GM12878 (cell line): ENCODE measurements around the gene GJA4. TPM values are rescaled to one million over a fixed set of nuclear protein-coding genes. Genes with fewer than 3 reads are reported as not detected.

Source experiments
- ATAC-seq: fragments of 200-7000 bp; cut with Tn5 transposase; 3 replicates; pipeline ENCODE4 v1.9.1; 2020; ENCODE audit warnings: mild to moderate bottlenecking, moderate library complexity
- BruUV-seq: library from RNA; stranded (reverse); fragments of 400-500 nt; replicated peaks from 2 replicates; lab custom pipeline; 2021; lab: Mats Ljungman, UMichigan
- CTCF ChIA-PET: fragments of 300-600 bp; sonication (Branson Sonifier 250); formaldehyde crosslinking; extraction: SDS; loops from one replicate; lab custom pipeline; 2021; ENCODE audit warnings: inconsistent platforms; lab: Yijun Ruan, JAX
- POLR2A ChIA-PET: fragments of 350-600 bp; formaldehyde crosslinking; extraction: SDS; loops from one replicate; lab custom pipeline; 2021; ENCODE audit warnings: inconsistent platforms; lab: Charles Lee
- RAD21 ChIA-PET: fragments of 300-600 bp; sonication (Branson Sonifier 250); formaldehyde crosslinking; loops from one replicate; lab custom pipeline; 2023; ENCODE audit warnings: antibody characterized with exemption; ENCODE audit not compliant: unreplicated experiment; lab: Charles Lee
- SMC1A ChIA-PET: fragments of 300-600 bp; sonication (Branson Sonifier 250); formaldehyde crosslinking; loops from one replicate; lab custom pipeline; 2023; ENCODE audit not compliant: unreplicated experiment, uncharacterized antibody; lab: Charles Lee
- DNase-seq: peaks from one replicate; pipeline ENCODE4 v3.0.0-alpha.2; 2011; ENCODE audit warnings: low read depth, low spot score
- FAIRE-seq: peaks from 3 replicates; lab custom pipeline; 2011; peaks lifted over from hg19 to GRCh38; lab: Jason Lieb, UNC
- H2AFZ ChIP-seq: 2 replicates; pipeline ENCODE4 v1.6.0; 2011; ENCODE audit warnings: low read depth, low read length, control low read depth; ENCODE audit not compliant: control insufficient read depth
- H3K27ac ChIP-seq: 2 replicates; pipeline ENCODE4 v1.5.1; 2011; ENCODE audit warnings: control low read depth; ENCODE audit not compliant: control insufficient read depth, insufficient read depth
- H3K27me3 ChIP-seq, 2 experiments: replicated peaks in 1 of 2; 2 replicates each; pipeline versions ENCODE4 v1.6.0 to v1.6.1; 2011; ENCODE audit warnings: low read length in 1 of 2; ENCODE audit not compliant: control insufficient read depth in 2 of 2, insufficient read depth in 2 of 2
- H3K36me3 ChIP-seq, 2 experiments: 2 replicates each; pipeline ENCODE4 v1.5.1; 2011; ENCODE audit warnings: low read length in 1 of 2; ENCODE audit not compliant: control insufficient read depth in 2 of 2, insufficient read depth in 2 of 2
- H3K4me1 ChIP-seq: 2 replicates; pipeline ENCODE4 v1.6.1; 2011; ENCODE audit warnings: mild to moderate bottlenecking, low read length, moderate library complexity, mixed read lengths; ENCODE audit not compliant: control insufficient read depth, insufficient read depth
- H3K4me2 ChIP-seq: 2 replicates; pipeline ENCODE4 v1.6.0; 2011; ENCODE audit warnings: control low read depth; ENCODE audit not compliant: control insufficient read depth, insufficient read depth
- H3K4me3 ChIP-seq: fragments of 200-600 bp; sonication (generic); 2 replicates; pipeline ENCODE4 v1.5.1; 2016
- H3K79me2 ChIP-seq: 2 replicates; pipeline ENCODE4 v1.6.0; 2011; ENCODE audit warnings: low read length; ENCODE audit not compliant: control insufficient read depth, insufficient read depth
- H3K9ac ChIP-seq: 2 replicates; pipeline ENCODE4 v1.8.0; 2011; ENCODE audit warnings: low read length, control low read depth, mixed read lengths; ENCODE audit not compliant: control insufficient read depth, insufficient read depth
- H3K9me3 ChIP-seq: replicated peaks from 3 replicates; pipeline ENCODE4 v1.5.1; 2011; ENCODE audit warnings: mild to moderate bottlenecking, low read length; ENCODE audit not compliant: control insufficient read depth, insufficient read depth
- H4K20me1 ChIP-seq: 2 replicates; pipeline ENCODE4 v1.6.0; 2011; ENCODE audit not compliant: control insufficient read depth, insufficient read depth
- CHD4 ChIP-seq: fragments of 200-600 bp; sonication (generic); IDR thresholded peaks from 2 replicates; pipeline ENCODE4 v1.6.1; 2016; ENCODE audit warnings: mild to moderate bottlenecking
- IKZF2 ChIP-seq, 2 experiments: fragments of 450-650 bp; IDR thresholded peaks; 2 replicates each; pipeline ENCODE4 v1.6.1; 2017; ENCODE audit warnings: mild to moderate bottlenecking in 2 of 2, moderate library complexity in 2 of 2
- RAD21 ChIP-seq: IDR thresholded peaks from 2 replicates; pipeline ENCODE4 v1.6.1; 2011; ENCODE audit warnings: mild to moderate bottlenecking, low read depth, low read length, moderate library complexity; ENCODE audit not compliant: insufficient read depth
- RB1 ChIP-seq: fragments of 450-650 bp; formaldehyde crosslinking; IDR thresholded peaks from 2 replicates; pipeline ENCODE4 v1.6.1; 2017; ENCODE audit warnings: mild to moderate bottlenecking, borderline replicate concordance
- RELA ChIP-seq: fragments of 450-650 bp; IDR thresholded peaks from 2 replicates; pipeline ENCODE4 v1.8.0; 2014; ENCODE audit warnings: borderline replicate concordance; ENCODE audit not compliant: partially characterized antibody
- SUPT20H ChIP-seq: IDR thresholded peaks from 2 replicates; pipeline ENCODE4 v1.6.1; 2011; ENCODE audit warnings: low read depth, mild to moderate bottlenecking, low read length, moderate library complexity, borderline replicate concordance; ENCODE audit not compliant: control insufficient read depth
- ZNF274 ChIP-seq: IDR thresholded peaks from one replicate; pipeline ENCODE4 v1.8.0; 2011; ENCODE audit not compliant: insufficient read length, insufficient read depth
- WGBS: methylation state at CpG from one replicate; pipeline ENCODE4 v1.1.6; 2016; ENCODE audit warnings: low lambda C conversion rate; ENCODE audit not compliant: insufficient replicate concordance, insufficient coverage; ENCODE audit errors: missing lambda C conversion rate; 5-methylcytosine and 5-hydroxymethylcytosine counted together
- in situ Hi-C: fragments of 300-500 bp; cut with MboI; formaldehyde crosslinking; loops from 9 replicates; pipeline ENCODE4 v1.14.3; 2018; ENCODE audit warnings: mixed read lengths
- intact Hi-C: fragments of 100-400 bp; cut with micrococcal nuclease; formaldehyde crosslinking; loops from one replicate; pipeline ENCODE4 v1.14.2; 2022; ENCODE audit not compliant: unreplicated experiment
- polyA plus RNA-seq, 11 experiments: library from polyadenylated mRNA; depleted of rRNA in 4 of 11; unstranded in 6 of 11; stranded (reverse) in 5 of 11; fragments of >200 nt; fragmentation: Nextera tagmentation in 4 of 11; fragmentation: Illumina TruSeq in 1 of 11; extraction: Ambion mirVana in 4 of 11; extraction: Trizol in 1 of 11; gene quantifications; 1 replicate in 1 of 11; 2 replicates in 10 of 11; pipeline versions ENCODE4 v1.2.1 to v1.2.3, GENCODE V29; 2011 to 2016; ENCODE audit warnings: inconsistent platforms in 2 of 11, missing spikeins in 2 of 11, low read depth in 1 of 11
- total RNA-seq, 4 experiments: library from RNA; depleted of rRNA in 3 of 4; stranded (reverse); fragments of >200 nt in 3 of 4; fragmentation: Illumina TruSeq in 1 of 4; extraction: Trizol in 1 of 4; gene quantifications; 2 replicates each; pipeline versions ENCODE4 v1.2.1 to v1.2.3, GENCODE V29; 2013 to 2021
- TF ChIP-seq, protein P1 (sequence below): fragments of 150-350 bp; IDR thresholded peaks from 2 replicates; pipeline ENCODE4 v1.6.1; 2014; ENCODE audit warnings: mild to moderate bottlenecking, low read depth, low read length
- TF ChIP-seq, protein P2 (sequence below): IDR thresholded peaks from 2 replicates; pipeline ENCODE4 v1.6.1; 2012; ENCODE audit warnings: low read depth, low read length, improper control_type of control experiment

The GJA4 gene
- total and polyA plus RNA-seq, 10 of the 15 experiments (the other 5 are each of a cell fraction or from before 2014, with no cell fraction given): 0.09 to 0.18 TPM; not detected in 8

- TF ChIP-seq IKZF2 (IDR thresholded peaks at IDR 0.05) (no peak), RELA (no peak), RB1 (no peak), SUPT20H (no peak), ZNF274 (no peak), CHD4 (no peak), RAD21 (no peak)
- TF ChIP-seq, protein P1, sequence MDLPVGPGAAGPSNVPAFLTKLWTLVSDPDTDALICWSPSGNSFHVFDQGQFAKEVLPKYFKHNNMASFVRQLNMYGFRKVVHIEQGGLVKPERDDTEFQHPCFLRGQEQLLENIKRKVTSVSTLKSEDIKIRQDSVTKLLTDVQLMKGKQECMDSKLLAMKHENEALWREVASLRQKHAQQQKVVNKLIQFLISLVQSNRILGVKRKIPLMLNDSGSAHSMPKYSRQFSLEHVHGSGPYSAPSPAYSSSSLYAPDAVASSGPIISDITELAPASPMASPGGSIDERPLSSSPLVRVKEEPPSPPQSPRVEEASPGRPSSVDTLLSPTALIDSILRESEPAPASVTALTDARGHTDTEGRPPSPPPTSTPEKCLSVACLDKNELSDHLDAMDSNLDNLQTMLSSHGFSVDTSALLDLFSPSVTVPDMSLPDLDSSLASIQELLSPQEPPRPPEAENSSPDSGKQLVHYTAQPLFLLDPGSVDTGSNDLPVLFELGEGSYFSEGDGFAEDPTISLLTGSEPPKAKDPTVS: no peak
- TF ChIP-seq, protein P2, sequence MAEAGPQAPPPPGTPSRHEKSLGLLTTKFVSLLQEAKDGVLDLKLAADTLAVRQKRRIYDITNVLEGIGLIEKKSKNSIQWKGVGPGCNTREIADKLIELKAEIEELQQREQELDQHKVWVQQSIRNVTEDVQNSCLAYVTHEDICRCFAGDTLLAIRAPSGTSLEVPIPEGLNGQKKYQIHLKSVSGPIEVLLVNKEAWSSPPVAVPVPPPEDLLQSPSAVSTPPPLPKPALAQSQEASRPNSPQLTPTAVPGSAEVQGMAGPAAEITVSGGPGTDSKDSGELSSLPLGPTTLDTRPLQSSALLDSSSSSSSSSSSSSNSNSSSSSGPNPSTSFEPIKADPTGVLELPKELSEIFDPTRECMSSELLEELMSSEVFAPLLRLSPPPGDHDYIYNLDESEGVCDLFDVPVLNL: no peak
- Histone ChIP-seq H3K9ac (no peak overlapping the region), H3K4me2 (no peak overlapping the region), H3K79me2 (no peaks in the 10 kb centered on the region), H3K4me3 (no peak overlapping the region), H3K27me3 (no peaks in the 10 kb centered on the region), H3K36me3 (no peaks in the 10 kb centered on the region), H2AFZ (no peak overlapping the region), H3K9me3 (no peaks in the 10 kb centered on the region; the same call in 2 of the 3 replicates), H3K27ac (no peak overlapping the region), H4K20me1 (no peaks in the 10 kb centered on the region), H3K4me1 (peaks cover 25% of the 10 kb centered on the region)
- no TSS peak for BruUV-seq
- FAIRE-seq: no peak
- no peak for ATAC-seq
- ChIA-PET RAD21 (no interaction called here), POLR2A (no interaction called here), SMC1A (no interaction called here), CTCF (no interaction called here)
- in situ Hi-C loops (no loop called here), intact Hi-C loops (no loop called here)
- no peak for DNase-seq
- 94% methylated on average over 6 of the region's 6 CpGs for WGBS
Observed at GRCh38 chr1:34795916-34796315, 3.1 kb downstream of the GJA4 start.
